DOHH2 (cell line): Measurements from ENCODE around the gene PRMT3.

Experiments used
- H3F3A ChIP-seq: fragments of 200-600 bp; sonication (generic), shearing (Covaris generic); 2 replicates; pipeline ENCODE4 v1.6.0; 2016; ENCODE audit warnings: antibody characterized with exemption, mild to moderate bottlenecking; ENCODE audit not compliant: control insufficient read depth, insufficient read depth
- H3K27ac ChIP-seq: fragments of 200-600 bp; sonication (generic); 2 replicates; pipeline ENCODE4 v1.5.1; 2014; ENCODE audit warnings: low read depth, mild to moderate bottlenecking, low read length, moderate library complexity
- H3K27me3 ChIP-seq: fragments of 200-600 bp; sonication (generic); 2 replicates; pipeline ENCODE4 v1.6.1; 2014; ENCODE audit warnings: mild to moderate bottlenecking, low read length, mixed read lengths; ENCODE audit not compliant: control insufficient read depth
- H3K36me3 ChIP-seq: fragments of 200-600 bp; sonication (generic); 2 replicates; pipeline ENCODE4 v1.6.1; 2014; ENCODE audit warnings: mild to moderate bottlenecking, low read length, moderate library complexity, mixed read lengths; ENCODE audit not compliant: control insufficient read depth
- H3K4me1 ChIP-seq: fragments of 200-600 bp; sonication (generic); 2 replicates; pipeline ENCODE4 v1.6.1; 2014; ENCODE audit warnings: mild to moderate bottlenecking, low read length, mixed read lengths; ENCODE audit not compliant: control insufficient read depth
- H3K4me2 ChIP-seq: fragments of 200-600 bp; sonication (generic); 2 replicates; pipeline ENCODE4 v1.6.0; 2014; ENCODE audit warnings: mild to moderate bottlenecking, low read length, moderate library complexity
- H3K4me3 ChIP-seq: fragments of 200-600 bp; sonication (generic); 2 replicates; pipeline ENCODE4 v1.5.1; 2014; ENCODE audit warnings: mild to moderate bottlenecking, low read length, mixed read lengths
- H3K79me2 ChIP-seq: fragments of 200-600 bp; sonication (generic); 2 replicates; pipeline ENCODE4 v1.6.1; 2014; ENCODE audit warnings: mild to moderate bottlenecking, low read length, mixed read lengths; ENCODE audit not compliant: control insufficient read depth
- H3K9me2 ChIP-seq: fragments of 200-600 bp; sonication (generic); replicated peaks from 2 replicates; pipeline ENCODE4 v1.6.1; 2014; ENCODE audit warnings: mild to moderate bottlenecking, low read length, mixed read lengths; ENCODE audit not compliant: control insufficient read depth
- H3K9me3 ChIP-seq: fragments of 200-600 bp; sonication (generic); 2 replicates; pipeline ENCODE4 v1.6.1; 2014; ENCODE audit warnings: antibody characterized with exemption, low read length, mixed read lengths; ENCODE audit not compliant: control insufficient read depth, insufficient read depth
- H4K20me1 ChIP-seq: fragments of 200-600 bp; sonication (generic); 2 replicates; pipeline ENCODE4 v1.6.0; 2014; ENCODE audit warnings: low read depth, mild to moderate bottlenecking, antibody characterized with exemption, low read length, moderate library complexity; ENCODE audit not compliant: control insufficient read depth, insufficient read depth
- CTCF ChIP-seq: fragments of 200-600 bp; sonication (generic); IDR thresholded peaks from one replicate; pipeline ENCODE4 v1.5.1; 2014; ENCODE audit warnings: antibody characterized with exemption, mild to moderate bottlenecking, low read depth, low read length; ENCODE audit not compliant: poor library complexity, severe bottlenecking
- EZH2phosphoT487 ChIP-seq: fragments of 200-600 bp; sonication (generic); IDR thresholded peaks from 2 replicates; pipeline ENCODE4 v1.6.1; 2017; ENCODE audit warnings: borderline replicate concordance, mild to moderate bottlenecking, antibody characterized with exemption, low read length, moderate library complexity, mixed read lengths

The PRMT3 gene

GRCh38 chr11:20443596-20443995, 56.1 kb downstream of the PRMT3 start:
- Histone ChIP-seq H3K27ac (no peak overlapping the region), H3K4me1 (no peaks in the 10 kb centered on the region), H3K9me3 (no peaks in the 10 kb centered on the region), H4K20me1 (no peaks in the 10 kb centered on the region), H3K4me3 (no peak overlapping the region), H3K4me2 (no peak overlapping the region), H3K27me3 (no peaks in the 10 kb centered on the region), H3K36me3 (peaks cover 30% of the 10 kb centered on the region), H3F3A (no peaks in the 10 kb centered on the region), H3K9me2 (no peaks in the 10 kb centered on the region), H3K79me2 (no peaks in the 10 kb centered on the region; the same call in 1 of the 2 replicates)
- peak; percentile 52 for TF ChIP-seq CTCF
- TF ChIP-seq EZH2phosphoT487, result no peak

- Histone ChIP-seq H3K4me1 (no peaks in the 10 kb centered on the region), H3K27ac (no peak overlapping the region), H3K4me2 (no peak overlapping the region), H3K36me3 (peaks cover 27% of the 10 kb centered on the region), H3F3A (no peaks in the 10 kb centered on the region), H3K9me3 (no peaks in the 10 kb centered on the region), H4K20me1 (no peaks in the 10 kb centered on the region), H3K9me2 (no peaks in the 10 kb centered on the region), H3K79me2 (no peaks in the 10 kb centered on the region; the same call in 1 of the 2 replicates), H3K27me3 (no peaks in the 10 kb centered on the region), H3K4me3 (no peak overlapping the region)
- TF ChIP-seq EZH2phosphoT487 (no peak), CTCF (no peak)
Measured at GRCh38 chr11:20444535-20444934, 57.0 kb downstream of the PRMT3 start.

DNA sequence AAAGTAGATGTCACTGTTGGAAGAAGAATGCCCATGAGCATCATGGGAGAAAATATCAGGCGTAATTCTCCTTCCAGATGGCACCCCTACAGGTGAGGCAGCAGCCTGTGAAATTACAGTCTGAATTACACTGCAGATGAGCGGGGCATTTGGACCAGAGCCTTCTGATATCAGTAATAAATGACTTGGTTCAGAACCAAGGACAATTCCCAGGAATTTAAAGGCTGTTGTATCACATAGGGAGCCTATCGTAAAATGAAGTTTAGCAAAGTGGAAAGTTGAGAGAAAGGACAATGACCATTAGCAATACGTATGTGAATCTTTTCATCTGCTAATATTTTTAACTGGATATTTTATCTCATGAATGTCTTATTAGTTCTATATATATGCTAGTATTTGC, 61.3 kb downstream of the PRMT3 start:
- Histone ChIP-seq H3K4me1 (no peaks in the 10 kb centered on the region), H3K27ac (no peak overlapping the region), H3F3A (no peaks in the 10 kb centered on the region), H3K27me3 (no peaks in the 10 kb centered on the region), H4K20me1 (no peaks in the 10 kb centered on the region), H3K4me2 (no peak overlapping the region), H3K9me2 (no peaks in the 10 kb centered on the region), H3K9me3 (no peaks in the 10 kb centered on the region), H3K4me3 (no peak overlapping the region), H3K36me3 (peaks cover 58% of the 10 kb centered on the region), H3K79me2 (no peaks in the 10 kb centered on the region; the same call in 1 of the 2 replicates)
- TF ChIP-seq EZH2phosphoT487 (no peak), CTCF (no peak)
